Stimulated activated CD8-positive, alpha-beta memory T cell treated with anti-CD3 and anti-CD28 coated beads, Interleukin-15, amount 100 ng/mL, for 1 hour (primary cell): ENCODE data around the gene C3.

Experiments
- DNase-seq: peaks from one replicate; pipeline ENCODE4 v3.0.0-alpha.2; 2020; ENCODE audit warnings: low read depth

Gene C3

DNA sequence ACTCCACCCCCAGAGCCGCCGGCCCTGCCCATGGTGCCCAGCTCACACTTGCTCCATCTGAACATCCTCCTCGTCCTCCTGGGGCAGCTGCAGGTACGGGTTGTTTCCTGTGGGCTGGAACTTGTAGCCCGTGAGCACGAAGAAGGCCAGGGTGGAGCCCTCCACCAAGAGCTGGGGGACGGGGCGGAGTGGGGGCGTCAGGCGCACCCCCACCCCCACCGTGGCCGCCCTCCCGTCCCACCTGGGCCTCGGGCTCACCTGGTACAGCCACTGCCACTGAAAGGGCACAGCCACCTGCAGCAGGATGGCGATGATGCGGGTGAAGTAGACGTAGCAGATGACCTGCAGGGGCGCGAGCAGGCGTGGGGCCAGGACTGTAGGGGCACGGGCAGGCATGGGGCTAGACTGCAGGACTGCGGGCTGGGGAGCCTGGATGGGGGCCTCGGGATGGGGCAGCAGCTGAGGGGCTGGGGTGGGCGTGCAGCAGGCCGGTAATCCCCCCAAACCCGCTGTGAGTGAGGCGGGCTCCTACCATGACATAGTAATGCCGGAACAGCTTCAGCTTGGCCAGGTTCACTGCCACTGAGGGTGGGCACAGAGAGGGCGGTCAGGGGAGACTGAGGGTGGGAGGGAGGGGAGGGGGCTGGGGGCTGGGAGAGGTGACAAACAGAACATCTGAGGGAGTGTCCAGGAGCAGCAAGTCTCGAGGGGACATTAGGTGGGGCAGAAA is 10.7 kb upstream of the C3 start:
- DNase-seq = no peak

DNA sequence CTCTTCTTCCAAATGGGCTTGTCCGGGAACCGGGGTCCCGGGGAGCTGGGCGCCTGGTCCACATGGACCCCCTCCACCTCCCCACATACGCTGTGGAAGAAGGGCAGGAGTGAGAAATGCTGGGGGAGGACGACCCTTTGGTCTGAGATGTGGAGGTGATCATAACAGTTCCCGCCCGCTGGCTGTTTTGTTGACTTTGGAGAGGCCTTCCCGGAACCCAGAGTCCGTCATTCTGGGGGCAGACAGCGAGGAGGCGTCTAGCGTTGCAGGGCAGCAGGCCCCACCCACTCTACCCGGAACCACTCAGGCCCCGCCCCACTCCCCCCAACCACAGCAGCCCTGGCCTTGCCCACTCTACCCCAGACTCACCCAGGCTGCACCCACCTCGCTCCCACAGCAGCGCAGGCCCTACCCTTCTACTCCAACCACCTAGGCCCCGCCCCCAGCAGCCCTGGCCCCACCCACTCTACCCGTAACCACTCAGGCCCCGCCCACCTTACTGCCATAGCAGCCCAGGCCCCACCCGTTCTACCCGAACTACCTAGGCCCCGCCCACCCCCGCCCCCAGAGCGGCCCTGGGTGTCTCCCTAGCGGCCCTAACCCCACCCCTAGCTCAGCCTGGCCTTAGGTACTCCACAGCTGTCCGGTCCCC is 9.8 kb upstream of the C3 start:
- no peak for DNase-seq

DNA sequence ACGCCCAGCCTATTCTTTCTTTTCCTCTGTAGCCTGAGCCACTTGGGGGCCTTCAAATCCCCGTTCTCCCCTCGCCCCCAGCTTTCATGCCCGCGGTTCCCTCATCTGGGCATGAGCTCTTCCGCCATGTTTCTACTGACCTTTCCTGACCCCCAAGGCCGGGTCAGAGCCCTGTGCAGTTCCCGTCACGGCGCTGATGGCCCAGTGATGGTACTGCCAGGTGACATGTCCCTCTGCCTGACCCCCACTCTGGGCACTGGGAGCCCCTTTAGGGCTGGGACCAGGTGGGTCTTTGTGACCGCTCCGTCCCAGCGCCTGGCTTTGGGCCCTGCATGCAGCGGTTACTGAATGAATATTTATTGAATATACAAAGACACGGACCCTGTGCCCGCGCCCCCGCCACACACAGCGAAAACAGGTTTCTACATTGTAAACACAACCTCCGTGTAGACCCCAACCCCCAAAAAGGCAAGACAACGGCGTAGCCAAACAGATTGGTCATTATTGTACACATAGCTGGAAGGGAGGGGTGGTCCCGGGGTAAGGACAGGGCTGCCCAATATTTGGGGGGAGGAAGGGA is 9.2 kb upstream of the C3 start:
- no peak for DNase-seq

DNA sequence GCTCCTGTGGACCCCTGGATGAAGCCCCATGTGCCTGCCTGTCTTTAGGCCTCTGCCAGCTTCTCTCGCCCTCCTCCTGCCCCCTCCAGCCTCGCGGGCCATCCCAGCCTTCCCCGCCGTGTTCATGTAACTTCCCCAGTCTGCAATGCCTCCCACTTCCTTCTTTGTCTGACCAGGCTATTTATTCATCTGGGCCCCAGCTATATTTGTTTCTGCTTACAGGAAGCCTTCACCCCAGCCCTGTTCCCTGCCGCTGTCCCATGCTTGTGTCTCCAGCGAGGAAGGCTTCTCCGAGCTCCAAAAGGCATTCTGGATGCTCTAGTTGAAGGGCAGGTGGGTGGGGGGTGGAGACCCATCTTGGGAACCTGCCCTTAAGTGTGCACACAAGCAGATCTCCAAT is 7.9 kb upstream of the C3 start:
- no peak for DNase-seq

DNA sequence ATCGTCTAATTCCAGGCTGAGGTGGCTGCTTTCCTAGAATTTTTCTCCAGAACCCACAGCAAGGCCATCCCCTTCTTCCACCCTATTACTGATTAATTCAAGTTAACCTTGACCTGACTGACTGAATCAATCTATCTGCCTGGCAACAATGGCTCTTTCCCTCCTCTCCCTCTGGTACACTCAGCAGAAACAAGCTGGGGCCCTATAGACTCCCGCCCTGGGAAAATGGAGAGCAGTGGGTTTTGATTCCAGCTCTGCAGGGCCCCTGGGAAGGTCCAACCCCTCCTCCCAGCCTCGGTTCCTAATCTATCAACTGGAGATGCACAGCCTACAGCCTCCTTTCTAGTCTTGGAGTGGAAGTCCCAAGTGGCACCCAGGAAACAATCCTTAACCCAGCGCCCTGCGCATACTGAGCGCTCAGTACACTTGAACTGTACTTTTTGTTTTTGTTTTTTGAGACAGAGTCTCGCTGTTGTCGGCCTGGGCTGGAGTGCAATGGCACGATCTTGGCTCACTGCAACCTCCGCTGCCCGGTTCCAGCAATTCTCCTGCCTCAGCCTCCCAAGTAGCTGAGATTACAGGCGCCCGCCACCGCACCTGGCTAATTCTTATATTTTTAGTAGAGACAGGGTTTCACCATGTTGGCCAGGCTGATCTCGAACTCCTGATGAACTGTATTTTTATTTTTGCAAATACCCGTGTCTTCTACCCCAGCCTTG is 5.2 kb upstream of the C3 start:
- DNase-seq = no peak

DNA sequence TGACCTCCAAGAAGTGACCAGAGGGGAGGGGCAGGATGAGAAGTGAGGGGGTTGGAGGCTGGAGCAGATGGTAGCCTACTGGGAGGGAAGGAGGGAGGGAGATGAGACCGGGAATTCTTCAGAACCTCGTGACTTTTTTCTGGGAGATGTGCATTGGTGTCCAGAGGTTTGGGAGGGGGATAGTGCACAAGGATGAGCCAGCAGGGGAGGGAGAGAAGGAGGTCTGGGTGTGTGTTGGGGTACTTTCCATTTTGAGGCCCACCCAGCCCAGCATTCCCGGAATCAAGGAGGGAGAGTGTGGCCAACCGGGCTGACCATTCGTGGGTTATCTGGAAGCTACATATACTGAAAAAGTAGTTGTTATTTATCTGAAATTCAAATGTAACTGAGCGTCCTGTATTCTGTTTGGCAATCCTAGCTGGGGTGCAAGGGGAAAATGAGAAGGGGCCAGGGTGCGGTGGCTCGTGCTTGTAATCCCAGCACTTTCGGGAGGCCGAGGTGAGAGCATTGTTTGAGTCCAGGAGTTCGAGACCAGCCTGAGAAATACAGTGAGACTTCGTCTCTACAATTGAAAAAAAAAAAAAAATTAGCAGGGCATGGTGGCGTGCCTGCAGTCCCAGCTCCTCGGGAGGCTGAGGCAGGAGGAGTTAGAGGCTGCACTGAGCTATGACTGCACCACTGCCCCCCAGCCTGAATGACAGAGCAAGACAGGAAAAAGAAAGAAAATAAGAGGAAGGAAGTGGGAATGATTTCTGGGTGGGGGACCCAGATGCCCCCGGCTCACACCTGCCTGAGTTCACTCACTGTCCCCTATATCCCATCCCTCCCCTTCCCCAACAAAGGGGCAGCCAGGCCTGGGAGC is 4.4 kb upstream of the C3 start:
- DNase-seq = no peak

DNA sequence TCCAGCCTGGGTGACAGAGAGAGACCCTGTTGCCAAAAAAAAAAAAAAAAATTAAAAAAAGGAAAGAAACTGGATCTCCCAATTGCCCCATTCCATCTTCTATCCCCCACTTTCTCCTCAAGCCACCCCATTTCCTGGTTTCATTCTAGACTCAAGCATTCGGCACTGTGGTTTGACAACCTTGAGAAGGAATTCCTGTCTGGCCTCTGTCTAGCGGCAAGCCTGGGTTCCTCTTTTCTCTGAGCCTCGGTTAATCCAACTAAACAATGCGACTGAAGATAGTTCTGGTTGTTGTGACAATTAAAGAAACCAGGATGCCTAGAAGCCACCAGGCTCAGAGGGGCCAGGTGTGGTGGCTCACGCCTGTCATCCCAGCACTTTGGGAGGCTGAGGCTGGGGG is 3.3 kb upstream of the C3 start:
- DNase-seq = no peak

DNA sequence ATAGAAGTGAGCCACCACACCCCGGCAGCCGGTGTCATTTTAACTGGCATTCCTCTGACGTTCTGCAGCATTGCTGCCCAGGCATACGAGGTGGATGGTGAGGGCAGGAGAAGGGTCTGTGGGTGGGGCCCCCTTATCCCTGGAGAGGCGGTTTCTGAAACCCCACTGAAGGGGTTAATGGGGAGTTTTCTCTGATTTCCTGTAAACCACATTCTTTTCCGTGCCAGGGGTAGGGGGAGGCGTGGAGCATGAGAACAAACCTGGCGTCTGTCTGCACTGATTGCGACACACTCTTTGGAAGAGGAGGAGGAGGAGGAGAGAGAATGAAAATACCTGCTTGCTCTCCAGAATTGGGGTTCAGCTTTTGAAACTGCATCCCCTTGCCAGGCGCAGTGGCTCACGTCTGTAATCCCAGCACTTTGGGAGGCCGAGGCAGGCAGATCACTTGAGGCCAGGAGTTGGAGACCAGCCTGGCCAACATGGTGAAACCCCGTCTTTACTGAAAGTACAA is 2.7 kb upstream of the C3 start:
- DNase-seq = no peak

DNA sequence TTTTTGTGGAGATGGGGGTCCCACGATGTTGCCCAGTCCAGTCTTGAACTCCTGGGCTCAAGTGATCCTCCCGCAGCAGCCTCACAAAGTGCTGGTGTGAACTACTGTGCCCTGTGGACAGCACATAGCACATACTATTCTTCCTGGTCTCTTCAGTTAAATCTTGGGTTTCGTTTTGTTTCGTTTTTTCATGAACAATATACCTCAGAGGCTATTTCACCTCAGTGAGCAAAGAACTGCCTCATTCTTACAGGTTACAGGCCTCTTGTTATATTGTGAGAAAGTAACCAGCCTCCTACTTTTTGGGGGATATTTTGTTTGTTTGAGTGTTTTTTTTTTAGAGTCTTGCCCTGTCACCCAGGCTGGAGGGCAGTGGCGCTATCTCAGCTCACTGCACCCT is 1.3 kb upstream of the C3 start:
- no peak for DNase-seq

DNA sequence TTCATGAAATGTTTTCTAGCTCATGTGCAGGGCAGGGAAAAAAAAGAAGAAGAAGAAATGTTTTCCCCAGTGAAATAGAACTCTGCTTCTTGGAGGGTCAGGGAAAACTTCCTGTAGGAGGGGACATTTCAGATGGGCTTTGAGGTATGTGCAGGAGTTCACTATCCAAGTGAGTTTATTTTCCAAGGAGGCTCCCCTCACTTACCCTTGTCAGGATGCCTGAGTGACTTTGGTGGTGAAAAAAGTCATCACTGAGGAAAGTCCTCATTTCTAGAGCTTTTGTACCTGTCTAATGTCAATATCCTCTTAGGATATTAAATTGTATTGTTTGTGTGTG is 656 bp upstream of the C3 start:
- DNase-seq = no peak

DNA sequence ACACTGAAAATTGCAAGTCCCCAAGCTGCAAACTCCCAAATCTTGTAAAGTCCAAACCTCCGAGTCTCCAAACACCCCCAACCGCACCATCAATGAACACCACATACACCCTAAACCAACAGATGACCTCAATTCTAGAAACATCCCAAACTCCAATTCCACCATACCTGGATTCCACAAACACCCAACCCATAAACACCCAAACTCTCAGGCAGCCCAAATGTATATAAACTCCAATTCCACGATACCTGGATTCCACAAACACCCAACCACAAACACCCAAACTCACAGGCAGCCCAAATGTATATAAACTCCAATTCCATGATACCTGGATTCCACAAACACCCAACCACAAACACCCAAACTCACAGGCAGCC is 470 bp downstream of the C3 start:
- DNase-seq = no peak

DNA sequence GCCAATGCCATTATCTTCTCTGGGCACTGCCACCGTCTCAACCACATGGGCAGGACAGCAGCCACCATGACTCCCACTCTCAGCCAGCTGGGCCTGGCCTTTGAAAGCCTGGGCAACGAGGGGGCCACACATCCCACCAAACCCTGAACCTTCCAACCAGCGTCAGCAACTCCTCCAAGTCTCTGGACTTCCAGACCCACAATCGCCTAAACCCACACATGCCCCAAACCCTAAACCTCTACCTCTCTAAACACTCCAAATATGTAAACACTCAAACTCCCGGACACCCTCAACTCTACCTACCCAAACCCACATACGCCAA is 949 bp downstream of the C3 start:
- no peak for DNase-seq

DNA sequence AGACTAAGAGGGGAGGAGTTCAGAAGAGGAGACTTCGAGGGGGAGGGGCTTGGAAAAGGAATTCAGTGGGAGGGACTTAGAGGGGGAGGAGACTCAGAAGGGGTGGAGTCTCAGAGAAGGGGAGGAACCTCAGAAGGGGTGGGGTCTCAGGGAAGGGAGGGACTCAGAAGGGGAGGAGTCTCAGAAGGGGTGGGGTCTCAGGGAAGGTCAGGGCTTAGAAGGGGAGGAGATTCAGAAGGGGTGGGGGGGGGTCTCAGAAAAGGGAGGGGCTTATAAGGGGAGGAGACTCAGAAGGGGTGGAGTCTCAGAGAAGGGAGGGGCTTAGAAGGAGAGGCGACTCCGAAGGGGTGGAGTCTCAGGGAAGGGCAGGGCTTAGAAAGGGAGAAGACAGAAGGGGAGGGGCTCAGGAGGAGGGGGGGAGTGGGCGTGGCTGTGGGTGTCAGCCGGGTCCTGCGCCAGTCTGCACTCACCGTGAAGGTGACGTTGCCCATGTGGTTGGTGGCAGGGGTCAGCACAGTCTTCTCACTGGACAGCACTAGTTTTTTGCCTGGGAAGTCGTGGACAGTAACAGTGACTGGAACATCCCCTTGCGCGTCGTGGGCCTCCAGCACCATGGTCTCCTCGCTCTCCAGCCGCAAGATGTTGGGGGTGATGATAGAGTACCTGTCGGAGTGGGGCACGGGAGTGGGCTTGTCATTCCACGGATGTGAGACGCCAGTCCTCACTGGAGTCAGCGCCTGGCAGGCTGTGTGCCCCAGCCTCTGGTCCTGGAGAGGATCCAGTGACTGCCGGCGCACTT is 1.5 kb downstream of the C3 start:
- DNase-seq = no peak

DNA sequence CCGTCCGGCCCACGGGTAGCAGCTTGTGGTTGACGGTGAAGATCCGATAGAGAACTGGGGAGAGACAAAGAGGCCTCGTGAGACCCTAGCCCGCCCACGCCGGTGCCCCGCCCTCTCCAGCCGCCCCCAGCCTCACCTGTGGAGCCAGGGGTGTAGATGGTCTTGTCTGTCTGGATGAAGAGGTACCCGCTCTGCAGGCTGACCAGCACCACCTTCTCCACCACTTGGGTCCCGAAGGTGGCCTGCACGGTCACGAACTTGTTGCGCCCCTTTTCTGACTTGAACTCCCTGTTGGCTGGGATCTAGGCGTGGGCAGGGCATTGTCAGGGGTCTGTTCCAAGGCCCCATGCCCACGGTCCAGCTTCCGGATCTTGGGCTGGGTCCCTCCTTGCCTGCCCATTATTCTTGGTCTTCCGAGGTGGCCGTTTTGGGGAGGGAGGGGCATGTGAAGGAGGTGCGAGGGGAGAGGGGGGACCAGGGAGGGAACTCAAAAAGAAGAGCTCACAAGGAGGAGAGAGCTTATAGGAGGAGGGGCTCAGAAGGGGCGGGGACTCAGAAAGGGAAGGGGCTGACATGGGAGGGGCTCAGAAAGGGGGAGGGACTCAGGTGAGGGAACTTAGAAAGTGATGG is 2.2 kb downstream of the C3 start:
- DNase-seq = no peak

DNA sequence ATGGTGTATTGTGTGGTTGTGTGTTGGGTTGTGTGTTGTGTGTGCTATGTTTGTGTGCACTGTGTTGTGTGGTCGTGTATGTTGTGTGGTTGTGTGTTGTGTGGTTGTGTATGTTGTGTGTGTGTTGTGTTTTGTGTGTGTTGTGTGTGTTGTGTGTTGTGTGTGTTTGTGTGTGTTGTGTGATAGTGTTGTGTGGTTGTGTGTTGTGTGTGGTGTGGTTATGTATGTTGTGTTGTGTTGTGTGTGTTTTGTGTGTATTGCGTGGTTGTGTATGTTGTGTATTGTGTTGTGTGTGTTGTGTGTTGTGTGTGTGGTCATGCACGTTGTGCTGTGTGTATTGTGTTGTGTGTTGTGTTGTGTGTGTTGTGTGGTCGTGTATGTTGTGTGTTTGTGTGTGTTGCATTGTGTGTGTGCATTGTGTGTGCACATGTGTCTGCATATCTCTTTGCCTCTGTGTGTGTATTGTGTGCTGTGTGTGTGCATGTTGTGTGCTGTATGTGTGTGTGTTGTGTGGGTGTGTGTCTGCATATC is 2.9 kb downstream of the C3 start:
- no peak for DNase-seq

DNA sequence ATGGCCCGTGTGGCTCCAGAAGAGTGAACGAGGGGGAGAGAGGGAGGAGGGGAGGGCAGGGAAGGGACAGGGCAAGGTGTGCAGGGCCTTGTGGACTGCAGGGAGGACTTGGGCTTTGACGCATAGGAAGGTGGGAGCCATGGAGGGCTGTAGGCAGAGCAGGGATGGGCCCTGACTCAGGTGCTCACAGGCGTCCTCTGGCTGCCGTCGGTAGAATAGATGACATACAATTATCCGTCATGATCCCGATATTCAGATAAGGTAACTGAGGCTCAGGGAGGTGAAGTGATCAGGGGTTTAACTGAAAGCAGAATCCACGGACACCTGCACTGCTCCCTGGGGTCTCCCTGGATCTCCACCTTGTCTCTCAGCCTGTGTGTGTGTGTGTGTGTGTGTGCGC is 3.4 kb downstream of the C3 start:
- DNase-seq = no peak

DNA sequence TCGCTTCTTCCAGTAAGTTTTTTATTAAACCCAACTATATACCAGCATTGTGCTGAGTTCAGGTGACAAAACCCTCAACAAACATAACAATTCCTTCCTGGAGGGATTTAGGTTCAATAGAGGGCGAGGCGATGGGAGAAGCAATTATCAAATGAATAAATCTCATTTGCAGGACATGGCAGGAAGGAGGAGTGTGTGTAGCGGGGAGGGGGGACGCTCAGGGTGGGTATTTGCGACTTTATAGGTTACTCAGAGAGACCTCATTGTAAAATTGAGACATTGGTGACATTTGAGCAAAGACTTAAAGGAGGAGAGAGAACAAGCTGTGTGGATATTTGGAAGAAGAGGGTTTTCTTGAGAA is 3.9 kb downstream of the C3 start:
- DNase-seq = no peak

DNA sequence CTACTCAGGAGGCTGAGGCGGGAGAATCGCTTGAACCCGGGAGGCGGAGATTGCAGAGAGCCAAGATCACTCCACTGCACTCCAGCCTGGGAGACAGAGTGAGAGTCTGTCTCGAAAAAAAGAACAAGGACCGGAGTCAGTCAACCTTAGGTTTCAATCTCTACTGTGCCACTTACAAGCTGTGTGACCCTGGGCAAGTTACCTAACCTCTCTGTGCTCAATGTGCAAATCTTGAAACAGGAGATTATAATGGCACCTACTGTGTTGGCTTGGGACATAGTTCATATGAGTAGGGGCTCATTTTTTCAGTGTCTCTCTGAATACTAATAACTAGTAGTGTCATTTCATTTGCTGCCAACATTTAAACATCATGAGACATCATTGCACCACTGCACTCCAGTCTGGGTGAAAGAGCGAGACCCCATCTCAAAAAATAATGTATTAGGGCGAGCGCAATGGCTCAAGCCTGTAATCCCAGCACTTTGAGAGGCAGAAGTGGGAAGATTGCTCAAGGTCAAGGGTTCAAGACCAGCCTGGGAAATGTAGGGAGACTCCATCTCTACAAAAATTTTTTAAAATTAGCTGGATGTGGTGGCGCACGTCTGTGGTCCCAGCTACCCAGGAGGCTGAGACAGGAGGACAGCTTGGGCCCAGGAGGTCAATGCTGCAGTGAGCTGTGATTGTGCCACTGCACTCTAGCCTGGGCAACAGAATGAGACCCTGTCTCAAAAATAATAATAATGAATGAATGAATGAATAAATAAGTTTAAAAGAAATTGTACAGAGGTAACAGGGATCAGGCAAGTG is 5.5 kb downstream of the C3 start:
- no peak for DNase-seq

DNA sequence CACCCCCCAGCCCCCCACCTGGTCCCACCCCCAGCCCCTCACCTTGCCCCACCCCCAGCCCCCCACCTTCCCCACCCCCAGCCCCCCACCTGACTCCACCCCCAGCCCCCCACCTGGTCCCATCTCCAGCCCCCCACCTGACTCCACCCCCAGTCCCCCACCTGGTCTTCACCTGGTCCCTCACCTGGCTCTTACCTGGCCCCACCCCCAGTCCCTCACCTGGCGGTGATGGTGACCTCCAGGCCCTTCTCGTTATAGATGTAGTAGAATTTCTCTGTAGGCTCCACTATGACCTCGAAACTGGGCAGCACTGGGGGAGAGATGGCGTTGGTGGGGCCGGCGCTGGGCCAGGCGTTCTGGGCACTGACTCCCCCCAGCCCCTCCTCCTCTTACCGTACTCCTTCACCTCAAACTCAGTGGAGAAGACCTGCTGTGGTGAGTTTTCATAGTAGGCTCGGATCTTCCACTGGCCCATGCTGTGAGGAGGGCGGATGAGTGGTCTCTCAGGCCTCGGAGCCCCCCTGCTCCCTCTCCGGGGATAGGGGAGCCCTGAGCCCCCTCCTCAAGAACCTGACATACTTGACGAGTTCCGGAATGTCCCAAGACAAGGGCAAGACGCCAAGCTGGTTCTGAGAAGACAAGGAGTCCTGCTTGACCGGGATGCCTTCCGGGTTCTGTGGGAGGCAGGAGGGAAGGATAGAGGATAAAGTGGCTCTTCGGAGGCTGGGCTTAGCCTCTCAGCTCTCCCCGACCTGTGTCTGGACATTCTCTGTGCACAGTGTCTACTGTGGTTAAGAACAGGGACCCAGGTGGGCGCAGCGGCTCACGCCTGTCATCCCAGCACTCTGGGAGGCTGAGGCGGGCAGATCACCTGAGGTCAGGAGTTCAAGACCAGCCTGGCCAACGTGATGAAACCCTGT is 6.4 kb downstream of the C3 start:
- no peak for DNase-seq
